HG03135 (cell line): ENCODE data around the gene CXCL1.
"Not testable (repeated sequence)": the region's sequence is repeated elsewhere in the genome, so short reads cannot be mapped to it uniquely, and the experiment has no call there.

Source experiments
- ATAC-seq: cut with Tn5 transposase; IDR thresholded peaks from one replicate; pipeline ENCODE4 v1.9.1; 2021; ENCODE audit warnings: mild to moderate bottlenecking, moderate library complexity; ENCODE audit not compliant: unreplicated experiment

Gene CXCL1

GRCh38 chr4:73872316-73873108 lies 3.3 kb downstream of the CXCL1 start:
- ATAC-seq: no peak

- ATAC-seq: no peak
These were observed 5.2 kb downstream of the CXCL1 start for GRCh38 chr4:73874386-73874785.

- ATAC-seq: no peak
These were observed 6.2 kb downstream of the CXCL1 start for GRCh38 chr4:73875401-73875800.

- no peak for ATAC-seq
These were observed 14.1 kb downstream of the CXCL1 start for GRCh38 chr4:73883306-73883705.

- no peak for ATAC-seq
These were observed 16.5 kb downstream of the CXCL1 start for GRCh38 chr4:73885574-73886267.

- ATAC-seq: no peak
These were observed 22.1 kb downstream of the CXCL1 start for GRCh38 chr4:73891326-73891725.

- ATAC-seq: no peak
These were observed 22.7 kb downstream of the CXCL1 start for GRCh38 chr4:73891739-73892405.

GRCh38 chr4:73892966-73893365 lies 23.8 kb downstream of the CXCL1 start:
- ATAC-seq: no peak

GRCh38 chr4:73894001-73894400 lies 24.8 kb downstream of the CXCL1 start:
- ATAC-seq: no peak

- no peak for ATAC-seq
These were observed 26.3 kb downstream of the CXCL1 start for GRCh38 chr4:73895201-73896175.

- no peak for ATAC-seq
These were observed 27.2 kb downstream of the CXCL1 start for GRCh38 chr4:73896416-73896815.

- ATAC-seq: no peak
These were observed 28.4 kb downstream of the CXCL1 start for GRCh38 chr4:73897380-73898136.

GRCh38 chr4:73899338-73899737 lies 30.1 kb downstream of the CXCL1 start:
- not testable (repeated sequence) for ATAC-seq

GRCh38 chr4:73901031-73901430 lies 31.8 kb downstream of the CXCL1 start:
- no peak for ATAC-seq

- ATAC-seq: no peak
These were observed 32.9 kb downstream of the CXCL1 start for GRCh38 chr4:73902038-73902637.

GRCh38 chr4:73902817-73903547 lies 33.8 kb downstream of the CXCL1 start:
- ATAC-seq: no peak

- ATAC-seq: no peak
These were observed 35.3 kb downstream of the CXCL1 start for GRCh38 chr4:73904491-73904890.

GRCh38 chr4:73908965-73909364 lies 39.8 kb downstream of the CXCL1 start:
- ATAC-seq: no peak

GRCh38 chr4:73911746-73912145 lies 42.6 kb downstream of the CXCL1 start:
- no peak for ATAC-seq
